ENCODE data around the gene OVOL3. TPM values are rescaled to one million over a fixed set of nuclear protein-coding genes. Genes with fewer than 3 reads are reported as not detected.

Gene OVOL3
- total RNA-seq, 6 donors from 2014 or later: not detected

GRCh38 chr19:36152352-36153091, 41.6 kb downstream of the OVOL3 start, which contains the start of gene COX7A1:
TSS of gene COX7A1 (minus strand) at chr19:36152447. CDS start at chr19:36152407, 40 bp downstream.
- Histone ChIP-seq H3K4me3 (peak within 1 kb of the TSS; percentile 50 to 62 (median 54)), H3K9me3 (no peaks in the 10 kb centered on the region), H3K4me1 (peaks cover 8 to 25% (median 14%) of the 10 kb centered on the region in 4 donors), H3K36me3 (peaks cover 13 to 39% (median 36%) of the 10 kb centered on the region in 4 donors), H3K27me3 (no peaks in the 10 kb centered on the region), H3K27ac (peak within 1 kb of the TSS; percentile 89 to 99 (median 96))
- 44 to 48% methylated on average over 31 to 40 of the region's 40 CpGs for WGBS, 2 donors
- TF ChIP-seq EP300 (IDR thresholded peaks at IDR 0.05) (no peak), POLR2AphosphoS5 (IDR thresholded peaks at IDR 0.05) (peak; percentile 56 to 93), POLR2A (IDR thresholded peaks at IDR 0.05) (peak in 3 of 4 donors; percentile 14 to 38 (median 14)), CTCF (IDR thresholded peaks at IDR 0.05) (no peak)
- ATAC-seq (ENCODE audit: low FRiP score in 2 of 2) (peak; percentile 85 to 86), DNase-seq (peak; percentile 43 to 89)

GRCh38 chr19:36153126-36153525, 42.2 kb downstream of the OVOL3 start:
- 93% methylated on average over 10 of the region's 10 CpGs for WGBS, 2 donors
- Histone ChIP-seq H3K4me3 (peak overlapping the region in 2 of 4 donors; percentile 51 to 57), H3K9me3 (no peaks in the 10 kb centered on the region), H3K36me3 (peaks cover 7 to 33% (median 30%) of the 10 kb centered on the region in 4 donors), H3K27me3 (no peaks in the 10 kb centered on the region), H3K4me1 (peaks cover 8 to 25% (median 14%) of the 10 kb centered on the region in 4 donors), H3K27ac (peak overlapping the region; percentile 89 to 99 (median 96))
- DNase-seq (no peak), ATAC-seq (ENCODE audit: low FRiP score in 2 of 2) (no peak)
- no peak for TF ChIP-seq POLR2A (IDR thresholded peaks at IDR 0.05)
- no peak for TF ChIP-seq CTCF (IDR thresholded peaks at IDR 0.05)
- no peak for TF ChIP-seq EP300 (IDR thresholded peaks at IDR 0.05)
- TF ChIP-seq POLR2AphosphoS5 (IDR thresholded peaks at IDR 0.05): no peak

- no peak for ATAC-seq (ENCODE audit: low FRiP score in 2 of 2)
- no peak for TF ChIP-seq POLR2AphosphoS5 (IDR thresholded peaks at IDR 0.05)
- TF ChIP-seq POLR2A (IDR thresholded peaks at IDR 0.05): no peak
- TF ChIP-seq EP300 (IDR thresholded peaks at IDR 0.05): no peak
- no peak for TF ChIP-seq CTCF (IDR thresholded peaks at IDR 0.05)
- WGBS, 2 donors: 70 to 78% methylated on average over 7 of the region's 7 CpGs
These were observed 50.1 kb downstream of the OVOL3 start for GRCh38 chr19:36160821-36161596.

More at GRCh38 chr19:36160821-36161596, 50.1 kb downstream of the OVOL3 start:
- Histone ChIP-seq H3K9me3 (no peaks in the 10 kb centered on the region), H3K4me3 (no peak overlapping the region), H3K27ac (no peak overlapping the region), H3K36me3 (peaks cover 0 to 6% (median 0%) of the 10 kb centered on the region in 4 donors), H3K27me3 (no peaks in the 10 kb centered on the region), H3K4me1 (peaks cover 0 to 9% (median 0%) of the 10 kb centered on the region in 4 donors)
- no peak for DNase-seq

Other genes starting within 250 kb of the OVOL3 start
- gene APLP1, start 242.6 kb upstream of the OVOL3 start, total RNA-seq: 10 to 100 TPM in 1 of 6 donors, 1 to 10 TPM in 4, not detected in 1; 1.5 to 22.8 (median 5.2) TPM
- 10 to 100 TPM in 5 of 6 donors, 1 to 10 TPM in 1; 8.8 to 65.0 (median 23.6) TPM for gene NFKBID, start 210.6 kb upstream of the OVOL3 start, total RNA-seq
- gene HCST, start 208.6 kb upstream of the OVOL3 start, total RNA-seq: 10 to 100 TPM in 5 of 6 donors, not detected in 1; 10.2 to 40.8 (median 19.9) TPM
- 100 to 1,000 TPM; 131 to 532 (median 345) TPM for gene TYROBP, start 202.8 kb upstream of the OVOL3 start, total RNA-seq
- 10 to 100 TPM in 4 of 6 donors, 1 to 10 TPM in 2; 6.3 to 17.2 (median 11.8) TPM for gene LRFN3, start 174.8 kb upstream of the OVOL3 start, total RNA-seq
- gene SDHAF1, start 116.0 kb upstream of the OVOL3 start, total RNA-seq: 10 to 100 TPM; 13.6 to 41.2 (median 28.9) TPM
- 10 to 100 TPM in 5 of 6 donors, 1 to 10 TPM in 1; 9.5 to 21.0 (median 10.9) TPM for gene SYNE4, start 102.3 kb upstream of the OVOL3 start, total RNA-seq
- gene ALKBH6, start 96.9 kb upstream of the OVOL3 start, total RNA-seq: 10 to 100 TPM; 22.3 to 95.3 (median 32.6) TPM
- gene CLIP3, start 78.3 kb upstream of the OVOL3 start, total RNA-seq: 10 to 100 TPM in 1 of 6 donors, 1 to 10 TPM in 5; 3.0 to 13.0 (median 6.4) TPM
- 10 to 100 TPM in 1 of 6 donors, 1 to 10 TPM in 5; 2.4 to 10.5 (median 7.8) TPM for gene THAP8, start 56.9 kb upstream of the OVOL3 start, total RNA-seq
- gene WDR62, start 56.2 kb upstream of the OVOL3 start, total RNA-seq: 1 to 10 TPM in 5 of 6 donors, under 1 TPM in 1; 1.00 to 7.6 (median 2.4) TPM
- 10 to 100 TPM; 36.2 to 81.7 (median 53.7) TPM for gene POLR2I, start 3.7 kb downstream of the OVOL3 start, total RNA-seq
- 100 to 1,000 TPM in 4 of 6 donors, 10 to 100 TPM in 2; 31.4 to 151 (median 109) TPM for gene TBCB, start 4.3 kb downstream of the OVOL3 start, total RNA-seq
- gene CAPNS1, start 28.9 kb downstream of the OVOL3 start, total RNA-seq: 100 to 1,000 TPM; 144 to 746 (median 340) TPM
- gene COX7A1, start 41.3 kb downstream of the OVOL3 start, total RNA-seq: 10 to 100 TPM in 5 of 6 donors, not detected in 1; 12.4 to 95.1 (median 24.0) TPM
- gene ZNF565, start 103.5 kb downstream of the OVOL3 start, total RNA-seq: 10 to 100 TPM in 1 of 6 donors, 1 to 10 TPM in 5; 3.5 to 14.7 (median 5.1) TPM
- gene ZNF146, start 104.0 kb downstream of the OVOL3 start, total RNA-seq: 10 to 100 TPM; 25.3 to 68.5 (median 43.2) TPM